Activated CD8-positive, alpha-beta memory T cell treated with anti-CD3 and anti-CD28 coated beads for 48 hours (primary cell): ENCODE results near the gene ARID3B.
A peak's percentile ranks its signal among the peaks of the same experiment; 100 is the strongest.
"Not testable (repeated sequence)": the region's sequence is repeated elsewhere in the genome, so short reads cannot be mapped to it uniquely, and the experiment has no call there.

Experiments
- DNase-seq, 3 experiments: peaks; one replicate each; pipeline ENCODE4 v3.0.0-alpha.2; 2020; ENCODE audit warnings: low read depth in 2 of 3, low spot score in 2 of 3

Gene ARID3B, protein sequence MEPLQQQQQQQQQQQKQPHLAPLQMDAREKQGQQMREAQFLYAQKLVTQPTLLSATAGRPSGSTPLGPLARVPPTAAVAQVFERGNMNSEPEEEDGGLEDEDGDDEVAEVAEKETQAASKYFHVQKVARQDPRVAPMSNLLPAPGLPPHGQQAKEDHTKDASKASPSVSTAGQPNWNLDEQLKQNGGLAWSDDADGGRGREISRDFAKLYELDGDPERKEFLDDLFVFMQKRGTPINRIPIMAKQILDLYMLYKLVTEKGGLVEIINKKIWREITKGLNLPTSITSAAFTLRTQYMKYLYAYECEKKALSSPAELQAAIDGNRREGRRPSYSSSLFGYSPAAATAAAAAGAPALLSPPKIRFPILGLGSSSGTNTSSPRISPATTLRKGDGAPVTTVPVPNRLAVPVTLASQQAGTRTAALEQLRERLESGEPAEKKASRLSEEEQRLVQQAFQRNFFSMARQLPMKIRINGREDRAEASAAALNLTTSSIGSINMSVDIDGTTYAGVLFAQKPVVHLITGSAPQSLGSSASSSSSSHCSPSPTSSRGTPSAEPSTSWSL

GRCh38 chr15:74540761-74541493 lies at the start of gene ARID3B:
ARID3B (plus strand) TSS chr15:74541220; CDS start chr15:74543937, 2,717 bp downstream.
- peak; percentile 84 to 93 (median 92) for DNase-seq

GRCh38 chr15:74496648-74497047 lies 44.4 kb upstream of the ARID3B start:
- no peak for DNase-seq

GRCh38 chr15:74497584-74497983 lies 43.4 kb upstream of the ARID3B start:
- no peak for DNase-seq

- no peak for DNase-seq
Observed at GRCh38 chr15:74499366-74499765, 41.7 kb upstream of the ARID3B start.

GRCh38 chr15:74500401-74500800 lies 40.6 kb upstream of the ARID3B start:
- no peak for DNase-seq

- no peak for DNase-seq
Observed at GRCh38 chr15:74502301-74502700, 38.7 kb upstream of the ARID3B start.

DNA sequence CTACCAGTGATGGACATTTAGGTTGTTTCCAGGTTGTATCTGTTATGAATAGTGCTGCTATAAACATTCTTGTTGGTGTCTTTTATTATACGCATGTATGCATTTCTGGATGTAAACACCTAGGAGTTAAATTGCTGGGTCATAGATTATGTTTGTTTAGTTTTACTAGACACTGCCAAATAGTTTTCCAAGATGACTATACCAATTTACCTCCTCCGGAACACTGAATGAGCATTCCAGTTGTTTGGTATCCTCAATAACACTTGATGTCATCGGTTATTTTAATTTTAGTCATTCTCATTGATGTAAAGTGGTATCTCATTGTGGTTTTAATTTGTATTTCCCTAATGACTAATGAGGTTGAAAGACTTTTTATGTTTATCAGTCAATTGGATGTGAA lies 36.6 kb upstream of the ARID3B start:
- no peak for DNase-seq

GRCh38 chr15:74504836-74505235 lies 36.2 kb upstream of the ARID3B start:
- DNase-seq, result no peak

GRCh38 chr15:74505837-74506514 lies 35.0 kb upstream of the ARID3B start:
- DNase-seq, result no peak

GRCh38 chr15:74506515-74506840 lies 34.5 kb upstream of the ARID3B start:
- no peak for DNase-seq

DNA sequence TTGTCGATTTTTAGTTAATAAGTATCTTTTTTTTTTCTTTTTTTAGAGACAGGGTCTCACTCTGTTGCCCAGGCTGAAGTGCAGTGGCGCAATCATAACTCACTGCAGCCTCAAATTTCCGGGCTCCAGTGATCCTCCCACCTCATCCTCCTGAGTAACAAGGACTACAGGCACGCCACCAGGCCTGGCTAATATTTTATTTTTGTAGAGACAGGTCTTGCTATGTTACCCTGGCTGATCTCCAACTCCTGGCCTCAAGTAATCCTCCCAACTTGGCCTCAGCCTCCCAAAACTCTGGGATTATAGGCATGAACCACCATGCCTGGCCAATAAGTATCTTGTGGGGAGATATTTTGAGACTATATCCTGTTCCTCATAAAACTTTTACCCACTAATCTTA lies 29.4 kb upstream of the ARID3B start:
- no peak for DNase-seq

DNA sequence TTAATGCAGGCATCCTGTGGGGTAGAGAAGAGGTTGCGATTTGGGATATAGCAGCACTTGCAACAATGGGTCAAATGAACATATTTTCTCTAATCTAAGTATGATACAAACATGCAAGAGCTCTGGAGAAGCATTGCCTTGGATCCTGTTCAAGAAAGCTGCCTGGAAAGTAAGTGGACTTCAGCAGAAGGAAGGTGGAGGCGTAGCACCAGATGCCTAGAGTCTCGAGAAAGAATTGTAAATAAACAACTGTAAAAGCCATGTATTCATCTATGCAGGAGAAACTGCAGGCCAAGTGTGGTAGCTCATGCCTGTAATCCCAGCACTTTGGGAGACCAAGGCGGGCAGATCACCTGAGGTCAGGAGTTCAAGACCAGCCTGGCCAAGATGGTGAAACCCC lies 27.0 kb upstream of the ARID3B start:
- DNase-seq, result not testable (repeated sequence)

- no peak for DNase-seq
Observed at GRCh38 chr15:74517096-74517495, 23.9 kb upstream of the ARID3B start.

DNA sequence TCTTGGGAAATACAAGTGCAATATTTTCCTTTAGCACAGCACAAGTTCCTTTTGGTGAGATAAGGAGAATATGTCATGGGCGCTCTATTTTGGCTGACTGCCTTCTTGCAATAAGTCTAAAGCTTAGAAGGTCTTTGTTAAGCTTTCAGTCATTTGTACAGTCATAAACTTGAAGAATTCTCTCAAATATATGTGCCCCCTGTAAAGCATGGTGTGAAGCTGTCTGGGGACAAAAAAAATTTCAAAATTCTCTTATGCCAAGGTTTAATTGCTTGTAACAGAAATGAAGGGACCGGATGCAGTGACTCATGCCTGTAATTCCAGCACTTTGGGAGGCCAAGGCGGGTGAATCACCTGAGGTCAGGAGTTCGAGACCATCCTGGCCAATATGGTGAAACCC lies 21.7 kb upstream of the ARID3B start:
- no peak for DNase-seq

DNA sequence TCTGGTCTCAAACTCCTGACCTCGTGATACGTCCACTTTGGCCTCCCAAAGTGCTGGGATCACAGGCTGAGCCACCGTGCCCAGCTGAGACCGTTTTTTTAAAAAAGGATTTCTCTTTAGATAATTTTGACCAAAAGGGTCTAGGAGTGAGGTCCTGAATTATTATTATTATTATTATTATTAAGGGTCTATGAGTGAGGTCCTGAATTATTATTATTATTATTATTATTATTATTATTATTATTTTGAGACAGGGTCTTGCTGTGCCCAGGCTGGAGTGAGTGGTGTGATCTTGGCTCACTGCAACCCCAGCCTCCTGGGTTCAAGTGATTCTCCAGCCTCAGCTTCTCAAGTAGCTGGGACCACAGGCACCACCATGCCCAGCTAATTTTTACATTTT lies 20.6 kb upstream of the ARID3B start:
- no peak for DNase-seq

- DNase-seq, result no peak
Observed at GRCh38 chr15:74523982-74524381, 17.0 kb upstream of the ARID3B start.

DNA sequence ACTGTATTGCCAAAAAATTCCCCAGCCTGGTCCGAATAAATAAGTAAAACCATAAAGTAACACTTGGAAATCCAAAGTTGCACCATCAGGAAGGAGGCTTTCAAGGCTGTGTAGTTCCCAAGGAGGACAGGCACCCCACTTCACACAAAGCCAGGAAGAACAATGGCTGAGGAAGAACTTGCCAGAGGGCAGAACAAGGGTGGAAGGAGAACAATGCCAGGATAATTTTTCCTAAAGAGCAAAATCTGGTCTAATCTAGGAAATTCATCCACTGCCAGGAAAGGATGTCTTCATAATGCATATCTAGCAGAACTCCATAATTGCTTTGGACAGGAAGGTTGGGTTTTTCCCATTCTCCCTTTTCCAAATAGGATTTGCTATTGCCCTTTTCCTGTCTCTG lies 15.7 kb upstream of the ARID3B start:
- no peak for DNase-seq

DNA sequence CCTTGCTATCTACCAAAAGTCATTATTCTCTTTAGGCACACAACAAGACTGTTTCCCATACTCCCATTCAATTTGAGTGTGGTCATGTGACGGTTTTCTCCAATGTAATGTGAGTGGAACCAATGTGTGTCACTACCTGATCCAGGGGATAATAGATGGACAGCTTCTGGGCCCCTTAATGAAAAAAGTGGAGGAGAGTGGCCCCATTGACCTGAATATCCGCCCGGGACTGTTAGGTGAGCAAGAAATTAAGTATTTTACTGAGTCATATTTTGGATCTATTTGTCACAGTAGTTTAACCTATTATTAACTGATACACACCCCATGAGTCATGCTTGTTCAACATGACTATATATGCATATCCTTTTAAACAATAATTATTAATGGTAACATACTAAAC lies 15.1 kb upstream of the ARID3B start:
- no peak for DNase-seq

DNA sequence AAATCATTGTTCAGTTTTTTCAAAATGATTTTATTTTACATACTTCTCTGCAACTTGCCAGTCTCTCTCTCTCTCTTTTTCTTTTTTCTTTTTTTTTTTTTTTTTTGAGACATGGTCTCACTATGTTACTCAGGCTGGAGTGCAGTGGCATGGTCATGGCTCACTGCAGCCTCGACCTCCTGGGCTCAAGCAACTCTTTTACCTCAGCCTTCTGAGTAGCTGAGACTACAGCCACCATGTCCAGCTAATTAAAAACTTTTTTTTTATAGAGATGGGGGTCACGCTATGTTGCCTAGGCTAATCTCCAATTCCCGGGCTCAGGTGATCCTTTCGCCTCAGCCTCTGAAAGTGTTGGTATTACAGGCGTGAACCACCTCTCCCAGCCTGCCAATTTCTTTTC lies 12.1 kb upstream of the ARID3B start:
- no peak for DNase-seq

DNA sequence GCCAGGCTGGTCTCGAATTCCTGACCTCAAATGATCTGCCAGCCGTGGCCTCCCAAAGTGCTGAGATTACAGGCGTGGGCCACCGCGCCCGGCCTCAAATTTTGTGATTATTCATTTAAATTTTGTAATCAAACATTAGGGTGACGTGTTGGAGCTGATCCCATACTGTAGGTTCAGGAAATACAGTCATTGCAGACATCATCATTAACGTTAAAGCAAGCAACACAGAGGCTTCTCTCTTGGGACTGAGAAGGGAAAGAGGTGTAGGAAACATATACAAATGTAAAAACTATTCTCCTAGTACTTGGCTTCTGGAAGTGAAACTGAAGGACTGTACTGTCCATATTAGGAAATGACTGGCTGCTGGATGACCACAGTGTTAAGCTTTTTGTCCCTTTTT lies 11.1 kb upstream of the ARID3B start:
- DNase-seq, result no peak

GRCh38 chr15:74530771-74531143 lies 10.3 kb upstream of the ARID3B start:
- no peak for DNase-seq
